ENCODE measurements around the gene RAX2.

DNA sequence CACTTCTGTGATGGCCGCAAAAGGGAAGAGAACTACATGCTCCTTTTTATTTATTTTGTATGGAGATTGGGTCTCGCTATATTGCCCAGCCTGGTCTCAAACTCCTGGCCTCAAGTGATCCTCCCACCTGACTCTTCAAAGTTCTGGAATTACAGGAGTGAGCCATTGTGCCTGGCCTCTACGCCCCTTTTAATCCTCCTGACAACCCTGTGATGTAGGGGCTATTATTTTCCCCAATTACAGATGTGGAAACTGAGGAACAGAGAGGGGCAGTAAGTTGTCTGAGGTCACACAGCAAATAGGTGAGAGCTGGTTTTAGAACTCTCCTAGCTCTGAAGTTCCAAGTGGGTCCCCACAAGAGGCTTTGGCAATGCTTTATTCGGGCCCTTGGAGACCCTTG, 52.2 kb downstream of the RAX2 start:
- no peak for TF ChIP-seq TRIM24 (CRISPR knock-in tag; IDR thresholded peaks at IDR 0.05)
- TF ChIP-seq, protein P1, sequence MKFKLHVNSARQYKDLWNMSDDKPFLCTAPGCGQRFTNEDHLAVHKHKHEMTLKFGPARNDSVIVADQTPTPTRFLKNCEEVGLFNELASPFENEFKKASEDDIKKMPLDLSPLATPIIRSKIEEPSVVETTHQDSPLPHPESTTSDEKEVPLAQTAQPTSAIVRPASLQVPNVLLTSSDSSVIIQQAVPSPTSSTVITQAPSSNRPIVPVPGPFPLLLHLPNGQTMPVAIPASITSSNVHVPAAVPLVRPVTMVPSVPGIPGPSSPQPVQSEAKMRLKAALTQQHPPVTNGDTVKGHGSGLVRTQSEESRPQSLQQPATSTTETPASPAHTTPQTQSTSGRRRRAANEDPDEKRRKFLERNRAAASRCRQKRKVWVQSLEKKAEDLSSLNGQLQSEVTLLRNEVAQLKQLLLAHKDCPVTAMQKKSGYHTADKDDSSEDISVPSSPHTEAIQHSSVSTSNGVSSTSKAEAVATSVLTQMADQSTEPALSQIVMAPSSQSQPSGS (CRISPR knock-in tag; IDR thresholded peaks at IDR 0.05), result no peak
- no peak for TF ChIP-seq EZH2 (conservative IDR thresholded peaks at IDR 0.05; ENCODE audit: low read depth, low read length)
- TF ChIP-seq SMC3 (IDR thresholded peaks at IDR 0.05; ENCODE audit: low read length), result no peak
- no peak for TF ChIP-seq CTCF (CRISPR knock-in tag; IDR thresholded peaks at IDR 0.05)
